H1 (cell line): ENCODE data around the gene CLP1. TPM values are rescaled to one million over a fixed set of nuclear protein-coding genes. Genes with fewer than 3 reads are reported as not detected.

Source experiments
- ASH2L ChIP-seq: fragments of 200-600, 300-600 bp; sonication (generic); IDR thresholded peaks from one replicate; pipeline ENCODE4 v1.7.1; 2017; ENCODE audit warnings: low read length
- polyA plus RNA-seq, 7 experiments: library from polyadenylated mRNA; depleted of rRNA in 3 of 7; stranded (reverse) in 5 of 7; unstranded in 2 of 7; fragments of >200 nt in 5 of 7; fragments of 200-250 nt in 2 of 7; gene quantifications; 1 replicate in 5 of 7; 2 replicates in 1 of 7; 4 replicates in 1 of 7; pipeline versions ENCODE4 v1.2.1 to v1.2.3, GENCODE V29; 2011 to 2013; ENCODE audit warnings: missing spikeins in 2 of 7, mixed read lengths in 2 of 7
- total RNA-seq: library from RNA; stranded (reverse); fragmentation: NEBNext Ultra II Directional; extraction: Animal tissue kit (Norgen Biotek cat#: 25700); gene quantifications from 2 replicates; pipeline ENCODE4 v1.2.1, GENCODE V29; 2021
- TF ChIP-seq, protein P1 (sequence below): fragments of 300-600 bp; sonication (generic); IDR thresholded peaks from 2 replicates; pipeline ENCODE4 v1.7.1; 2012; ENCODE audit warnings: low read length, moderate library complexity, mild to moderate bottlenecking, inconsistent platforms; ENCODE audit not compliant: insufficient replicate concordance

Gene CLP1
- total and polyA plus RNA-seq, 2 of the 8 experiments (the other 6 are each of a cell fraction or from before 2014, with no cell fraction given) = 29.4 to 29.9 TPM

- TF ChIP-seq, protein P1, sequence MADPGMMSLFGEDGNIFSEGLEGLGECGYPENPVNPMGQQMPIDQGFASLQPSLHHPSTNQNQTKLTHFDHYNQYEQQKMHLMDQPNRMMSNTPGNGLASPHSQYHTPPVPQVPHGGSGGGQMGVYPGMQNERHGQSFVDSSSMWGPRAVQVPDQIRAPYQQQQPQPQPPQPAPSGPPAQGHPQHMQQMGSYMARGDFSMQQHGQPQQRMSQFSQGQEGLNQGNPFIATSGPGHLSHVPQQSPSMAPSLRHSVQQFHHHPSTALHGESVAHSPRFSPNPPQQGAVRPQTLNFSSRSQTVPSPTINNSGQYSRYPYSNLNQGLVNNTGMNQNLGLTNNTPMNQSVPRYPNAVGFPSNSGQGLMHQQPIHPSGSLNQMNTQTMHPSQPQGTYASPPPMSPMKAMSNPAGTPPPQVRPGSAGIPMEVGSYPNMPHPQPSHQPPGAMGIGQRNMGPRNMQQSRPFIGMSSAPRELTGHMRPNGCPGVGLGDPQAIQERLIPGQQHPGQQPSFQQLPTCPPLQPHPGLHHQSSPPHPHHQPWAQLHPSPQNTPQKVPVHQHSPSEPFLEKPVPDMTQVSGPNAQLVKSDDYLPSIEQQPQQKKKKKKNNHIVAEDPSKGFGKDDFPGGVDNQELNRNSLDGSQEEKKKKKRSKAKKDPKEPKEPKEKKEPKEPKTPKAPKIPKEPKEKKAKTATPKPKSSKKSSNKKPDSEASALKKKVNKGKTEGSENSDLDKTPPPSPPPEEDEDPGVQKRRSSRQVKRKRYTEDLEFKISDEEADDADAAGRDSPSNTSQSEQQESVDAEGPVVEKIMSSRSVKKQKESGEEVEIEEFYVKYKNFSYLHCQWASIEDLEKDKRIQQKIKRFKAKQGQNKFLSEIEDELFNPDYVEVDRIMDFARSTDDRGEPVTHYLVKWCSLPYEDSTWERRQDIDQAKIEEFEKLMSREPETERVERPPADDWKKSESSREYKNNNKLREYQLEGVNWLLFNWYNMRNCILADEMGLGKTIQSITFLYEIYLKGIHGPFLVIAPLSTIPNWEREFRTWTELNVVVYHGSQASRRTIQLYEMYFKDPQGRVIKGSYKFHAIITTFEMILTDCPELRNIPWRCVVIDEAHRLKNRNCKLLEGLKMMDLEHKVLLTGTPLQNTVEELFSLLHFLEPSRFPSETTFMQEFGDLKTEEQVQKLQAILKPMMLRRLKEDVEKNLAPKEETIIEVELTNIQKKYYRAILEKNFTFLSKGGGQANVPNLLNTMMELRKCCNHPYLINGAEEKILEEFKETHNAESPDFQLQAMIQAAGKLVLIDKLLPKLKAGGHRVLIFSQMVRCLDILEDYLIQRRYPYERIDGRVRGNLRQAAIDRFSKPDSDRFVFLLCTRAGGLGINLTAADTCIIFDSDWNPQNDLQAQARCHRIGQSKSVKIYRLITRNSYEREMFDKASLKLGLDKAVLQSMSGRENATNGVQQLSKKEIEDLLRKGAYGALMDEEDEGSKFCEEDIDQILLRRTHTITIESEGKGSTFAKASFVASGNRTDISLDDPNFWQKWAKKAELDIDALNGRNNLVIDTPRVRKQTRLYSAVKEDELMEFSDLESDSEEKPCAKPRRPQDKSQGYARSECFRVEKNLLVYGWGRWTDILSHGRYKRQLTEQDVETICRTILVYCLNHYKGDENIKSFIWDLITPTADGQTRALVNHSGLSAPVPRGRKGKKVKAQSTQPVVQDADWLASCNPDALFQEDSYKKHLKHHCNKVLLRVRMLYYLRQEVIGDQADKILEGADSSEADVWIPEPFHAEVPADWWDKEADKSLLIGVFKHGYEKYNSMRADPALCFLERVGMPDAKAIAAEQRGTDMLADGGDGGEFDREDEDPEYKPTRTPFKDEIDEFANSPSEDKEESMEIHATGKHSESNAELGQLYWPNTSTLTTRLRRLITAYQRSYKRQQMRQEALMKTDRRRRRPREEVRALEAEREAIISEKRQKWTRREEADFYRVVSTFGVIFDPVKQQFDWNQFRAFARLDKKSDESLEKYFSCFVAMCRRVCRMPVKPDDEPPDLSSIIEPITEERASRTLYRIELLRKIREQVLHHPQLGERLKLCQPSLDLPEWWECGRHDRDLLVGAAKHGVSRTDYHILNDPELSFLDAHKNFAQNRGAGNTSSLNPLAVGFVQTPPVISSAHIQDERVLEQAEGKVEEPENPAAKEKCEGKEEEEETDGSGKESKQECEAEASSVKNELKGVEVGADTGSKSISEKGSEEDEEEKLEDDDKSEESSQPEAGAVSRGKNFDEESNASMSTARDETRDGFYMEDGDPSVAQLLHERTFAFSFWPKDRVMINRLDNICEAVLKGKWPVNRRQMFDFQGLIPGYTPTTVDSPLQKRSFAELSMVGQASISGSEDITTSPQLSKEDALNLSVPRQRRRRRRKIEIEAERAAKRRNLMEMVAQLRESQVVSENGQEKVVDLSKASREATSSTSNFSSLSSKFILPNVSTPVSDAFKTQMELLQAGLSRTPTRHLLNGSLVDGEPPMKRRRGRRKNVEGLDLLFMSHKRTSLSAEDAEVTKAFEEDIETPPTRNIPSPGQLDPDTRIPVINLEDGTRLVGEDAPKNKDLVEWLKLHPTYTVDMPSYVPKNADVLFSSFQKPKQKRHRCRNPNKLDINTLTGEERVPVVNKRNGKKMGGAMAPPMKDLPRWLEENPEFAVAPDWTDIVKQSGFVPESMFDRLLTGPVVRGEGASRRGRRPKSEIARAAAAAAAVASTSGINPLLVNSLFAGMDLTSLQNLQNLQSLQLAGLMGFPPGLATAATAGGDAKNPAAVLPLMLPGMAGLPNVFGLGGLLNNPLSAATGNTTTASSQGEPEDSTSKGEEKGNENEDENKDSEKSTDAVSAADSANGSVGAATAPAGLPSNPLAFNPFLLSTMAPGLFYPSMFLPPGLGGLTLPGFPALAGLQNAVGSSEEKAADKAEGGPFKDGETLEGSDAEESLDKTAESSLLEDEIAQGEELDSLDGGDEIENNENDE = no peak
- TF ChIP-seq ASH2L = no peak
Observed at GRCh38 chr11:57663975-57664374, 6.4 kb downstream of the CLP1 start (continued).
